ENCODE data around the gene SESN1. TPM values are rescaled to one million over a fixed set of nuclear protein-coding genes. Genes with fewer than 3 reads are reported as not detected.

SESN1 gene
- total RNA-seq, 1 experiment from 2014 or later, result 1.9 TPM

DNA sequence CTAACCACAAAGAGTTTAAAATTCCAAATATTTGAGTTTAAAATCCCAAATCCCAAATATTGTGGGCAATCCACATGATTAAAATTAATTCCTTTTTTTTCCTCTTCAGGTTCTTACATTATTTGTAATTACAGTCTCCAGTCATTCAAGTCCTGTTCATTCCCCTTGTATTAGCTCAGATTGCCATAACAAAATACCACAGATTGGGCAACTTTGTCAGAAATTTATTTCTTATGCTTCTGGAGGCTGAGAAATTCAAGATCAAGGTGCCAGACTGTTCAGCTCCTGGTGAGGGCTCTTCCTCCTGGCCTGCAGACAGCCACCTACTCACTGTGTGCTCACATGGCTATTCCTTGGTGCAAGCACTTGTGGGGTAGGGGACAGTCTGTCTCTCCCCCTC lies 141.0 kb downstream of the SESN1 start:
- Histone ChIP-seq H2AFZ (ENCODE audit: low read length) (no peak overlapping the region), H3K4me2 (ENCODE audit: low read depth, low read length, poor library complexity, severe bottlenecking) (no peak overlapping the region), H3K27ac (ENCODE audit: low read length) (no peak overlapping the region), H3K79me2 (ENCODE audit: low read length) (no peaks in the 10 kb centered on the region), H4K20me1 (ENCODE audit: insufficient read depth, low read depth, low read length) (no peaks in the 10 kb centered on the region), H3K36me3 (ENCODE audit: insufficient read depth, low read length) (no peaks in the 10 kb centered on the region), H3K9me2 (replicated peaks; ENCODE audit: insufficient read depth, low read length) (no peaks in the 10 kb centered on the region), H3K9me3 (ENCODE audit: low read length) (no peaks in the 10 kb centered on the region), H3K27me3 (ENCODE audit: low read length) (no peaks in the 10 kb centered on the region), H3K9ac (ENCODE audit: low read length) (no peak overlapping the region), H3K4me1 (ENCODE audit: low read length) (no peaks in the 10 kb centered on the region), H3K4me3 (ENCODE audit: low read length) (no peak overlapping the region)
- DNase-seq, result no peak

DNA sequence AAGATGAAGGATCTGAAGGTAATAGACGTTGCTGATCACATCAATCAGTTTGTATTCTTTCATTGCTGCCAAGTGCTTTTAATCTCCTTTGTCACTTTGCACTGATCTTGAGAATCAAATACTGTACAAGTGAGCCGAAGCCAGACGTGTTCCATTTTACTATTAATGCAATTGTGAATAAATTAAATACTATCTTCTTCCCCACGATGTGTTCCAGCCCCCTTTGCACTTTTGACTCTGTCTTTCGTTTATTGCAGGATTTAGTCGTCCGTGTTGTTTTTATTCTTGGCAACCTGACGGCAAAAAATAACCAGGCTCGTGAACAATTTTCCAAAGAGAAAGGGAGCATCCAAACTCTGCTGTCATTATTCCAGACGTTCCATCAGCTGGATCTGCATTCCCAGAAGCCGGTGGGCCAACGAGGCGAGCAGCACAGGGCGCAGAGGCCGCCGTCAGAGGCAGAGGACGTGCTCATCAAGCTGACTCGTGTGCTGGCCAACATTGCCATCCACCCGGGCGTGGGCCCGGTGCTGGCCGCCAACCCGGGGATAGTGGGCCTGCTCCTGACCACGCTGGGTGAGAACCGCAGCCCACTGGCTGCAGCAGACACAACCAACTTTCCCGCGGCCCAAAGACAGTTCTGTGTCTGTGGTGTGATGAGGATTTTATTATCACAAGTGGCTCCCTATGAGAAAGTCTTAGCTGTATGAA lies 141.7 kb downstream of the SESN1 start:
- H3K9ac ChIP-seq (ENCODE audit: low read length), result no peak overlapping the region
- H2AFZ ChIP-seq (ENCODE audit: low read length), result no peak overlapping the region
- no peaks in the 10 kb centered on the region for H3K36me3 ChIP-seq (ENCODE audit: insufficient read depth, low read length)
- H3K79me2 ChIP-seq (ENCODE audit: low read length), result no peaks in the 10 kb centered on the region
- H3K27me3 ChIP-seq (ENCODE audit: low read length), result no peaks in the 10 kb centered on the region
- no peaks in the 10 kb centered on the region for H4K20me1 ChIP-seq (ENCODE audit: insufficient read depth, low read depth, low read length)
- no peaks in the 10 kb centered on the region for H3K9me2 ChIP-seq (replicated peaks; ENCODE audit: insufficient read depth, low read length)
- H3K4me2 ChIP-seq (ENCODE audit: low read depth, low read length, poor library complexity, severe bottlenecking), result no peak overlapping the region
- no peak overlapping the region for H3K27ac ChIP-seq (ENCODE audit: low read length)
- no peak overlapping the region for H3K4me3 ChIP-seq (ENCODE audit: low read length)
- no peaks in the 10 kb centered on the region for H3K4me1 ChIP-seq (ENCODE audit: low read length)
- no peaks in the 10 kb centered on the region for H3K9me3 ChIP-seq (ENCODE audit: low read length)
- no peak for DNase-seq

DNA sequence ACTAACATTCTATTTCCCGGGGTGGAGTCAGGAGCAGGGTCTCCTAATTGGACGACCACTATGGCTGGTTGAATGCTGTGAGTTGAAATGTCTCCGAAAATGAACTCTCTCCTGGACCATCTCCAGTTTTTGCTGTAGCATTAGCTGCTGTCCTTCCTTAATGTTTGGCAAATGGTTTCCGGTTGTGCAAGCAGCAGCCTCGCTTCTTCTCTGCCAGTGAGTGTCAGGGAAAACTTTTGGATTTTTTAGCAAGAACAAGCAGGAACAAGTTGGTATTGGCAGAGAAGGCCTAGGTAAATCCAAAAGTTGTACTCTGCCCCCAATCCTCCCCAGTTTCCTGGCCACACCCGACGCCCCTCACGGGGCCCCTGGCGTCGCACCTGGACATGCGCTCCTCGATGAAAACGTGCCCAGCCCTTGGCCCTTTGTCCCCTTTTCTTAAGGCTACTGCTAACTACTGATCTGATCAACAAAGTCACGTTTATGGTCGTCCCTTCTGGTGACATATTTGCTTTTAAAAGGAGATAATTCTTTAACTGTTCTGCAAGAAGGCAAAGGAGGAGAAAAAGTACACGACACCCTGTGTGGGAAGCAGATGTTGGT lies 143.2 kb downstream of the SESN1 start:
- Histone ChIP-seq H3K27ac (ENCODE audit: low read length) (no peak overlapping the region), H3K4me3 (ENCODE audit: low read length) (no peak overlapping the region), H3K9ac (ENCODE audit: low read length) (no peak overlapping the region), H4K20me1 (ENCODE audit: insufficient read depth, low read depth, low read length) (no peaks in the 10 kb centered on the region), H3K79me2 (ENCODE audit: low read length) (no peaks in the 10 kb centered on the region), H3K9me3 (ENCODE audit: low read length) (no peaks in the 10 kb centered on the region), H3K9me2 (replicated peaks; ENCODE audit: insufficient read depth, low read length) (no peaks in the 10 kb centered on the region), H3K4me1 (ENCODE audit: low read length) (no peaks in the 10 kb centered on the region), H3K27me3 (ENCODE audit: low read length) (no peaks in the 10 kb centered on the region), H3K36me3 (ENCODE audit: insufficient read depth, low read length) (no peaks in the 10 kb centered on the region), H2AFZ (ENCODE audit: low read length) (no peak overlapping the region), H3K4me2 (ENCODE audit: low read depth, low read length, poor library complexity, severe bottlenecking) (no peak overlapping the region)
- DNase-seq, result no peak

DNA sequence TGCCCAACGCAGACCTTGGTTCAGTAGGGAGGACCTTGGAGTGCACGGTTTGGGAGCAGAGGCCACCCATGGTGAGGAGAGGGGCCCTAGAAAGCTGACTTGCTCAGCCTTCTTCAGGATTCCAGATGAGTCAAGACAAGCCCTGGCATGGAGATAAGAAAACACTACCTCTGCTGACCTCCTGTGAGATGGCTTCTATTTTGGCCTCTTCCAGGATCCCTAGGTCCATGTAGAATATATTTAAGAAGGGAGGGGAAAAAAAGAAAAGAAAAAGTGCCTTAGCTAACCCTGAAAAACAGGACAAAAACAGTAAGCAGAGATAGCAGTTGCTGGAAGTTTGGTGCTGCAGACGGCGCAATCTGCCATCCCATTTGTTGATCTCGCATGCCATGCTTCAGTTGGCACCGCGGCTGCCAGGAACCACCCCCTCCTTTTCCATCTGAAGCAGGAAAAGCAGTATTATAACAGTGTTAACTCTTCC lies 146.4 kb downstream of the SESN1 start:
- H3K36me3 ChIP-seq (ENCODE audit: insufficient read depth, low read length), result no peaks in the 10 kb centered on the region
- H3K9me3 ChIP-seq (ENCODE audit: low read length), result no peaks in the 10 kb centered on the region
- DNase-seq, result no peak
- H3K4me1 ChIP-seq (ENCODE audit: low read length), result no peaks in the 10 kb centered on the region
- H3K79me2 ChIP-seq (ENCODE audit: low read length), result no peaks in the 10 kb centered on the region
- H3K9me2 ChIP-seq (replicated peaks; ENCODE audit: insufficient read depth, low read length), result no peaks in the 10 kb centered on the region
- no peaks in the 10 kb centered on the region for H3K27me3 ChIP-seq (ENCODE audit: low read length)
- H3K4me2 ChIP-seq (ENCODE audit: low read depth, low read length, poor library complexity, severe bottlenecking), result no peak overlapping the region
- H3K4me3 ChIP-seq (ENCODE audit: low read length), result no peak overlapping the region
- H3K27ac ChIP-seq (ENCODE audit: low read length), result no peak overlapping the region
- H3K9ac ChIP-seq (ENCODE audit: low read length), result no peak overlapping the region
- no peak overlapping the region for H2AFZ ChIP-seq (ENCODE audit: low read length)
- no peaks in the 10 kb centered on the region for H4K20me1 ChIP-seq (ENCODE audit: insufficient read depth, low read depth, low read length)

DNA sequence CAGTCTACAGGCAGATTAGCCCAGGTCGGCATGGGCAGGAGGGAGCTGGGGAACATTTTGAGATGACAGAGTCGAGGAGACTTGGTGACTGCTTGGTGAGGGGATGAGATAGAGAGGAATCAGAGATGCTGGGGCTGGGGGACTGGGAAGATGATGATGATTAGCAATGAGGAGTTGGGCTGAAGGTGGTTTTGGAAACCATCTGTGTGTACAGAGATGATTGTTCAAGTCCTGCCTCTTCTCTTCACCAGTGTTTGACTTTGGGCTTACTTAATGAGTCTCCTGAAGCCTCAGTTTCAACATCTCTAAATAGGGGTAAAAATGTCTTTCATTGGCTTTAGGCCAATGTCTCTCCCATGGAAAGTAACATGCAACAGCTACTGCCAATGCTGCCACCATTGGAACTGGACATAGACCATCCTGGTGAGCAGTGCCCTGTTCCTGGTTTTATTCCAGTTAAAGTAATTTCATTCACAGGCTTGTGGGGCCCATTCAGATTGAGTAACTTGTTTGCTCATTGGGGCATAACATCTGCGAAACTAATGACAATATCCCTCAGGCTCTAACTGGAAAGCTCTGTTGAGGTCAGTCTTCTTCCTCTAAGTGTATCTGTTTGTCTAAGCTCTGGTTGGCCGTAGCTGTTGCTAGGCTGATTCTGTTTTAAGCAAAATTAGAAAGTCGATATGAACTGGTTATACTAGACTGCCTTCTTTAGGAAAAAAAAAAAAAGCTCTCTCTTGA lies 147.4 kb downstream of the SESN1 start:
- H3K4me1 ChIP-seq (ENCODE audit: low read length), result no peaks in the 10 kb centered on the region
- no peaks in the 10 kb centered on the region for H3K27me3 ChIP-seq (ENCODE audit: low read length)
- DNase-seq, result no peak
- no peaks in the 10 kb centered on the region for H3K79me2 ChIP-seq (ENCODE audit: low read length)
- no peak overlapping the region for H3K4me2 ChIP-seq (ENCODE audit: low read depth, low read length, poor library complexity, severe bottlenecking)
- no peaks in the 10 kb centered on the region for H3K9me2 ChIP-seq (replicated peaks; ENCODE audit: insufficient read depth, low read length)
- no peaks in the 10 kb centered on the region for H3K9me3 ChIP-seq (ENCODE audit: low read length)
- no peak overlapping the region for H3K27ac ChIP-seq (ENCODE audit: low read length)
- H3K4me3 ChIP-seq (ENCODE audit: low read length), result no peak overlapping the region
- no peak overlapping the region for H2AFZ ChIP-seq (ENCODE audit: low read length)
- no peaks in the 10 kb centered on the region for H4K20me1 ChIP-seq (ENCODE audit: insufficient read depth, low read depth, low read length)
- no peak overlapping the region for H3K9ac ChIP-seq (ENCODE audit: low read length)
- no peaks in the 10 kb centered on the region for H3K36me3 ChIP-seq (ENCODE audit: insufficient read depth, low read length)

DNA sequence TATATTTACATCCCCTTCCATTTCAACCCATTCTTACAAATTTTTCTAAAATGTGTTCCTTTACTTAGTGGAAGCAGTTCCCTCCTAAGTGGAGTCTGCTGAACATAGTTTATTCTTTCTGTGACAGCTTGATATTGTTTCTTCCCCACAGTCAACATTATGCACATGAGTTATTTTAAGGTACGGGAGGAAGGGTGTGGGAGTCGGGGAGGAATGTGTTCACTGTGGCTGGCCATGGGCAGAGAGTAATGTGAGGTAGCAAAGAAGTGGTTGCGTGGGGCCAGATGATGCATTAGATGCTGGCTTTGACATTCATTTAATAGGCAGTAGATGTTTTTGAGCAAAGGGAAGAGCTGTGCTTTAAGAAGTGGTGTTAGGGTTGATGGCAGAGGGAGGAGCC lies 148.0 kb downstream of the SESN1 start:
- Histone ChIP-seq H3K4me3 (ENCODE audit: low read length) (no peak overlapping the region), H3K9me2 (replicated peaks; ENCODE audit: insufficient read depth, low read length) (no peaks in the 10 kb centered on the region), H3K79me2 (ENCODE audit: low read length) (no peaks in the 10 kb centered on the region), H2AFZ (ENCODE audit: low read length) (no peak overlapping the region), H3K4me1 (ENCODE audit: low read length) (no peaks in the 10 kb centered on the region), H3K27me3 (ENCODE audit: low read length) (no peaks in the 10 kb centered on the region), H3K9ac (ENCODE audit: low read length) (no peak overlapping the region), H4K20me1 (ENCODE audit: insufficient read depth, low read depth, low read length) (no peaks in the 10 kb centered on the region), H3K27ac (ENCODE audit: low read length) (no peak overlapping the region), H3K4me2 (ENCODE audit: low read depth, low read length, poor library complexity, severe bottlenecking) (no peak overlapping the region), H3K9me3 (ENCODE audit: low read length) (no peaks in the 10 kb centered on the region), H3K36me3 (ENCODE audit: insufficient read depth, low read length) (no peaks in the 10 kb centered on the region)
- no peak for DNase-seq

DNA sequence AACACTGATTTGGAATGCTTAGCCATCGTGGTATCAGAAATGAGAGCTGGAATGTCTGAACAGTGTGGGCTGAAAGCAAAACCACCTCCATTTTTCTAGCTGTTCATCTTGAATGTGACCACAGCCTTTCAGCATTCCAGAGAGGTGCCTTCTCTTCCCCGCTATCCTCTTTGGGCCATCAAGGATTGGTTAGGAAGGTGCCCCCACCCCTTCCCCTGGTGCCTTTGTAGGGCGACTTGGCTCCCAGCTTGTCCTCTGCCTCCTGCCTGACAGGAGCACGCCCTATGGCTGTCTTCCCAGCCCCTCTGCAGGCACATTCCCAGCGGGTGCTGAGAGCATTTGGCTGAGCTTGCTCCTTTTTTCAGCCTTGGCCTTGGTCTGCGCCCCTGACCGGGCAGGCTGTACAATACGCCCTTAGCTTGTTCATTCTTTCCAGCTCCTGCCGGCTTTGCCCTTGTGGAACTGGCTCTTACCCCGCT lies 148.9 kb downstream of the SESN1 start:
- no peaks in the 10 kb centered on the region for H3K36me3 ChIP-seq (ENCODE audit: insufficient read depth, low read length)
- H3K27me3 ChIP-seq (ENCODE audit: low read length), result no peaks in the 10 kb centered on the region
- H3K4me2 ChIP-seq (ENCODE audit: low read depth, low read length, poor library complexity, severe bottlenecking), result no peak overlapping the region
- no peaks in the 10 kb centered on the region for H3K4me1 ChIP-seq (ENCODE audit: low read length)
- no peak for DNase-seq
- H3K79me2 ChIP-seq (ENCODE audit: low read length), result no peaks in the 10 kb centered on the region
- H3K27ac ChIP-seq (ENCODE audit: low read length), result no peak overlapping the region
- no peak overlapping the region for H3K4me3 ChIP-seq (ENCODE audit: low read length)
- no peak overlapping the region for H2AFZ ChIP-seq (ENCODE audit: low read length)
- H3K9me2 ChIP-seq (replicated peaks; ENCODE audit: insufficient read depth, low read length), result no peaks in the 10 kb centered on the region
- no peaks in the 10 kb centered on the region for H3K9me3 ChIP-seq (ENCODE audit: low read length)
- no peaks in the 10 kb centered on the region for H4K20me1 ChIP-seq (ENCODE audit: insufficient read depth, low read depth, low read length)
- H3K9ac ChIP-seq (ENCODE audit: low read length), result no peak overlapping the region
